GM12874 (cell line): ENCODE data around the gene NOL4L.

Experiments used
- TF ChIP-seq, protein P1 (sequence below): IDR thresholded peaks from 2 replicates; pipeline ENCODE4 v1.5.1; 2011; ENCODE audit warnings: low read depth, mild to moderate bottlenecking, control low read depth, low read length, moderate library complexity; ENCODE audit not compliant: insufficient read depth

NOL4L gene

DNA sequence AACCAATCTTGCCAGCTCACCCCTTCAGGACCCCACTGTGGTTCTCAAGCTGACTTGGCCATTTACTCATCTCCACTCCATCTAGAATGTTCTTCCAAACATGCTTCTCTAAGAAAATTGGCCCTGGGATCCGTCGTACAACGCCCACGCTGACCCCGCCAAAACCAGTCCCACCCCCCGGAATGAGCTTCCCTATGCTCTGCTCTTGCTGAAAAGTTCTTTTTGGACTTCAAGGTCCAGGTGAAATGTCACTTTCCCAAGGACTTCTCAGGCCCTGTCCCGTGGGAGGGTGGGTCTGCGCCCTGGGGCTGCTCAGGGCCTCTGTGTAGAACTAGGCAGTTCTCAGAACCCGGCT, 9.9 kb downstream of the NOL4L start:
- TF ChIP-seq, protein P1, sequence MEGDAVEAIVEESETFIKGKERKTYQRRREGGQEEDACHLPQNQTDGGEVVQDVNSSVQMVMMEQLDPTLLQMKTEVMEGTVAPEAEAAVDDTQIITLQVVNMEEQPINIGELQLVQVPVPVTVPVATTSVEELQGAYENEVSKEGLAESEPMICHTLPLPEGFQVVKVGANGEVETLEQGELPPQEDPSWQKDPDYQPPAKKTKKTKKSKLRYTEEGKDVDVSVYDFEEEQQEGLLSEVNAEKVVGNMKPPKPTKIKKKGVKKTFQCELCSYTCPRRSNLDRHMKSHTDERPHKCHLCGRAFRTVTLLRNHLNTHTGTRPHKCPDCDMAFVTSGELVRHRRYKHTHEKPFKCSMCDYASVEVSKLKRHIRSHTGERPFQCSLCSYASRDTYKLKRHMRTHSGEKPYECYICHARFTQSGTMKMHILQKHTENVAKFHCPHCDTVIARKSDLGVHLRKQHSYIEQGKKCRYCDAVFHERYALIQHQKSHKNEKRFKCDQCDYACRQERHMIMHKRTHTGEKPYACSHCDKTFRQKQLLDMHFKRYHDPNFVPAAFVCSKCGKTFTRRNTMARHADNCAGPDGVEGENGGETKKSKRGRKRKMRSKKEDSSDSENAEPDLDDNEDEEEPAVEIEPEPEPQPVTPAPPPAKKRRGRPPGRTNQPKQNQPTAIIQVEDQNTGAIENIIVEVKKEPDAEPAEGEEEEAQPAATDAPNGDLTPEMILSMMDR: no peak

DNA sequence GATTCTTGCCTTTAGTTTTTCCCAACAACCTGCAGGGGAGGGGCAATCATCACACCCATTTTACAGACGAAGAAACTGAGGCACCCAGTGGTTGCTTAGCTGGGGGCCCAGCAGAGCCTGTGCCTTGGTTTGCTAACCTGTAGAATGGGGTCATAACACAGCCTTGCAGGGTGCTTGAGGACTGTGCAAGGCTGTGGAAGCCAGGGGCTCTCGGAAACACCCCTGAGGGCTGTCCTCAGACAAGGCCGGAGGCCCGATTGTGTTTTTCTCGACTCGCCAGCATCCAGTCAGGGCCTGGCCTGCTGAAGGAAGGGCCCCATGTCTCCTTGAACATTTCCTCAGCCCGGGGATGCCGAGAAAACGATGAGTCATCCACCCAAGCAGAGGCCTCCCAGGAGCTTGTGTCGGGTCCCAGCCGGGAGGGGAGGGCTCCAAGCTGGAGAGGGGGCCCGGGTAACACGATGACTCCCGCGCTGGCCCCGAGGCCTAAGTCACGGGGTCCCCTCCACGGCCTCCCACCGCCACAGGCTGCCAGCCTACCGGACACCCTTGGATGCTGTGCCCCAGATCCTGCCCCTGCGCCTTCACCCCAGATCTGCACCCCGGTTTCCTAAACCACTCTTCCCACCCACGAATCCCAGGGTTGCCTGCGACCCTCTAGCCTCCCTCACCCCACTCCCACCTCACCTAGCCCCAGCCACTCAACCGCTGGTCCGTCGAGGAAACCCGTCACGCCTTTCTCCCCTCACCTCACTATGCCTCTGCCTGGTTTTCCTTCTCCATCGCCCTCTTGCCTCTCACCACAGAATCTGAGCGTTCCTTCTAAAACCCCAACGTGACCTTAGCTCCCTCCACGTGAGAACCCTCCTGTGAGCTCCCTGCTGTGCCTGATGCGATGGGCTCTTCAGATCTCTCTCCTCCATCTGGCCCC, 10.6 kb downstream of the NOL4L start:
- TF ChIP-seq, protein P1: no peak

DNA sequence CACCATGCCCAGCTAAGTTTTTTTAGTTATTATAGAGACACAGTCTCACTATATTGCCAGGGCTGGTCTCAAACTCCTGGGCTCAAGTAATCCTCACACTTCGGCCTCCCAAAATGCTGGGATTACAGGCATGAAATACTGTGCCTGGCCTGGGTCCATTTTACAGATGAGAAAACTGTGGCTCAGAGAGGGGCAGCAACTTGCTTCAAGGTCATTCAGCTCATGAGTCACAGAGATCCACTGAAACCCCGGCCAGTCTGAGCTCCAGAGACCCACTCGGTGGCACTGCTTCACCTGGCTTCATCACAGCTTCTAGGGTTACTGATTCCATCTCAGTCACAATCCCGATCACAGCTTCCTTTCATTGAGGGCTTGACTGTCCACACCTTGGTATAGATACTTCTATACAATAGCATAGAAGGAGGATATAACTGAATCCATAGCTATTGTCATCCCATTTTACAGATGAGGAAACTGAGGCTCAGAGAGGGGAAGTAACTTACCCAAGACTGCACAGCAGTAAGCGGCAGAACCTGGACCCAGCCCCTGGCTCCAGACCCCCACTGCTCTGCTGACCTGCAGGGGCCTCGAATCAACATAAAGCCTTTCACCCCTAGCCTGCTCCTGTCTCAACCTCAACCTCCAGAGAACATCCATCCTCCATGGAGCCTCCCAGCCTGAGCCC, 11.8 kb downstream of the NOL4L start:
- TF ChIP-seq, protein P1: no peak

DNA sequence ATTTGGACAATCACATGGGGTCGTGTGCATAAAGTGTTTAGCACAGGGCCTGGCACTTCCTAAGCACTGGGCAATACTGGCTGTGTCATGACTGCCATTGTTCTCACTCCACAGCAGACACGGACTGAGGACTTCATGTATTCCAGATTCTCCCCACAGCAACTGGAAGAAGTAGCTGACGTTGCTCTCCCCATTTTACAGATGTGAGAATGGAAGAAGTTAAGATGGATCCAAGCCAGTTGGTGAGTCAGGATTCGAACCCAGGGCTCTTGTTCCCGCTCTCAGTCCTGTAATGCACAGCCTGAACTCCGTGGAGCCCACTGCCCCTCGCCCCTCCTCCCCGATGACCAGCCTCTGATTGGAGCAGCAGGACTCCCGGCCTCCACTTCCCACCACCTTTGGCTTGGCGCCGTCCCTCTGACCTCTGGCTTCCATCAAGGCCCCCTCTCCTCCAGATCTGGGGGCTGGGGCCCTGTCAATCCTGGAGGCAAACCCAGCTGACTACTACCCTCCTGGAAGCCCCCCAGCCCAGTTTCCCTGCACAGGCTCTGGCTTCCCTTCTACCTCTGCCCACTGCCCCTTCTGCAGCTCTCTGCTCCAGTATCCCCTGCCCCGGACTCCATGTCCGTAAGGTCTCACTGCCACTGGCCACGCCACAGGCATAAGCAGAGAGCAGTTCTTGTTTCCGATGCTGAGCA, 12.7 kb downstream of the NOL4L start:
- TF ChIP-seq, protein P1: no peak

DNA sequence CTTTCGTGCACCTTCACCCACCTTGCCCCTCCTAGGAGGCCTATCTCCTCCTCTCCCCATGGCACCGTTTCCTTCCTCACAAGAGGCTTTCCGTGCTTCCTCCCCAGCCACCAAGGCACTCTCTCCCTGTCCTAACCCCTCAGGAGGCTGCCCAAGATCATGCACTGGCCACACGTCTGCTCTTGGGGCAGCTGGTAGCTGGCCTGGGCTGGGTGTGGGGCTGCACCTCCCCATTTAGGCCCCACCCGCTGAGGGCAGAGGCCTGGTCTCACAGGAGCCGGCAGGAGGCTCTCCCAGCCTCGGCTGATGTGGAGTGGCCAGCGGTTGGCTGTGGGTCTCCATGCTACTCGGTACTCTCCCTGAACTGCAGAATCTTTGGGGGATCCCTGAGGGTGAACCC, 13.6 kb downstream of the NOL4L start:
- TF ChIP-seq, protein P1: no peak

DNA sequence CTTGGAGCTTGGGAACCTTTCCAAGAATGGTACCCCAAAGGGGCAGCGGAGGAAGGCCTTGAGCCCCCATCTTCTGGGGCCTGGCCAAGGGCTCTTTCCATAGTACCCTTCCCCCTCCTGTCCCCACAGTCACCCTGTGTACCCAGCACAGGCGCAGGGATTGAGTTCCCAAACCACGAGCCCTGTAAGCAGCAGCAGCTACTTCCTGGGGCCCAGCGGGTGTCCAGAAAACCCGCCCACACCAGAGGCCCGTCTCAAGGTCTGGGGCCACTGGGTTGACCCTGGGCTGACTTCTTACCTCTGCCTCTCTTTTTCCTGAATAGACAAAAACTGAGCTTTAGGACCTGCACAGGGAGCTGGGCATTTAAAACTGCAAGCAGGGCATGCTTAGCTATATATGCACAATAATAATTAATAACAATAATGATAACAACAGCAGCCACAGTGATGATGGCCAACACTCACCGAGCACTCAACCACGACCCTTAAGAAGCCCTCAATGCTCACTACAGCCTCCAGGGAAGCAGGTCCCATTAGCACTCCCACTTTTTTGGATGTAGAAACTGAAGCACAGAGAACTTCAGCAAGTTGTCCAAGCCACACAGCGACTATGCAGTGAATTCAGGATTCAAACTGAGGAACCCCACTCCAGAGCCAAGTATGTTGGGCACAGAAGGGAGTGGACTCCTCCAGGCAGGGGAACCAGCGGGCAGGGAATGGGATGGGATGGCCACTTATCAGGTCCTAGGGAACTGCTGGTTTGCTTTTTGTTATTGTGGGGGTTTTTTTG, 14.5 kb downstream of the NOL4L start:
- TF ChIP-seq, protein P1: no peak
